Activated CD8-positive, alpha-beta memory T cell treated with anti-CD3 and anti-CD28 coated beads for 24 hours (primary cell): ENCODE measurements around the gene CARD19.
"Not testable (repeated sequence)": the region's sequence is repeated elsewhere in the genome, so short reads cannot be mapped to it uniquely, and the experiment has no call there.

Experiments used
- DNase-seq: peaks from one replicate; pipeline ENCODE4 v3.0.0-alpha.2; 2020

Gene CARD19

GRCh38 chr9:93089024-93089423, 7.0 kb upstream of the CARD19 start:
- no peak for DNase-seq

GRCh38 chr9:93089481-93089991, 6.5 kb upstream of the CARD19 start:
- DNase-seq, result peak; percentile 53

- peak; percentile 35 for DNase-seq
Observed at GRCh38 chr9:93090091-93090655, 5.8 kb upstream of the CARD19 start.

- peak; percentile 57 for DNase-seq
Observed at GRCh38 chr9:93091056-93091452, 5.0 kb upstream of the CARD19 start.

GRCh38 chr9:93091453-93092081, 4.5 kb upstream of the CARD19 start:
- peak; percentile 77 for DNase-seq

GRCh38 chr9:93092251-93092991, 3.6 kb upstream of the CARD19 start:
- peak; percentile 53 for DNase-seq

GRCh38 chr9:93093127-93093876, 2.7 kb upstream of the CARD19 start:
- DNase-seq, result peak; percentile 58

GRCh38 chr9:93093877-93094657, 1.9 kb upstream of the CARD19 start:
- DNase-seq, result no peak

GRCh38 chr9:93094658-93095204, 1.3 kb upstream of the CARD19 start:
- DNase-seq, result no peak

- DNase-seq, result peak; percentile 100
Observed at GRCh38 chr9:93095205-93096130, 549 bp upstream of the CARD19 start.

- DNase-seq, result peak; percentile 63
Observed at GRCh38 chr9:93096811-93097382, 880 bp downstream of the CARD19 start.

- no peak for DNase-seq
Observed at GRCh38 chr9:93097511-93098201, 1.6 kb downstream of the CARD19 start.

- DNase-seq, result peak; percentile 84
Observed at GRCh38 chr9:93098236-93098946, 2.4 kb downstream of the CARD19 start.

GRCh38 chr9:93099551-93100275, 3.7 kb downstream of the CARD19 start:
- DNase-seq, result peak; percentile 55

GRCh38 chr9:93100276-93100636, 4.2 kb downstream of the CARD19 start:
- no peak for DNase-seq

- DNase-seq, result not testable (repeated sequence)
Observed at GRCh38 chr9:93101086-93101485, 5.1 kb downstream of the CARD19 start.

- no peak for DNase-seq
Observed at GRCh38 chr9:93105620-93106019, 9.6 kb downstream of the CARD19 start.

GRCh38 chr9:93107151-93107824, 11.3 kb downstream of the CARD19 start:
- DNase-seq, result peak; percentile 56
